Muscle of leg (tissue), 11 donors: Measurements from ENCODE around the gene GJB1. TPM values are rescaled to one million over a fixed set of nuclear protein-coding genes. Genes with fewer than 3 reads are reported as not detected.
A peak's percentile ranks its signal among the peaks of the same experiment; 100 is the strongest.

Source experiments
- DNase-seq: peaks from one replicate; pipeline ENCODE4 v3.0.0; 2013
- H3K27ac ChIP-seq: one replicate; pipeline ENCODE4 v1.5.1; 2013; ENCODE audit warnings: mild to moderate bottlenecking, low read length, control low read depth
- H3K27me3 ChIP-seq: one replicate; pipeline ENCODE4 v1.6.1; 2013; ENCODE audit warnings: low read length; ENCODE audit not compliant: control insufficient read depth, insufficient read depth
- H3K36me3 ChIP-seq: one replicate; pipeline ENCODE4 v1.6.1; 2013; ENCODE audit warnings: low read length; ENCODE audit not compliant: control insufficient read depth, insufficient read depth
- H3K4me1 ChIP-seq: one replicate; pipeline ENCODE4 v1.6.1; 2013; ENCODE audit warnings: low read length; ENCODE audit not compliant: control insufficient read depth, insufficient read depth
- H3K4me3 ChIP-seq: one replicate; pipeline ENCODE4 v1.5.1; 2013; ENCODE audit warnings: low read length, control low read depth
- H3K9me3 ChIP-seq: replicated peaks from 2 replicates; pipeline ENCODE4 v1.6.1; 2013; ENCODE audit warnings: low read depth, low read length; ENCODE audit not compliant: control insufficient read depth
- WGBS: methylation state at CpG from one replicate; pipeline ENCODE4 v1.1.5; 2013; ENCODE audit warnings: missing lambda C conversion rate; ENCODE audit not compliant: insufficient coverage; 5-methylcytosine and 5-hydroxymethylcytosine counted together
- polyA plus RNA-seq, 8 donors: library from polyadenylated mRNA; unstranded; fragments of 120-200 nt; gene quantifications; one replicate each; pipeline versions ENCODE4 v1.2.1 to v1.2.3, GENCODE V29; 2013; ENCODE audit warnings: inconsistent platforms in 1 of 8, low replicate concordance in 1 of 8; ENCODE audit not compliant: insufficient read length in 8 of 8, insufficient read depth in 1 of 8
- total RNA-seq: library from RNA; stranded (reverse); fragments of 120-200 nt; gene quantifications from one replicate; pipeline ENCODE4 v1.2.4, GENCODE V29; 2013

Gene GJB1
- total and polyA plus RNA-seq, 9 donors: 0.04 to 2.2 (median 0.34) TPM; not detected in 3

- Histone ChIP-seq H3K9me3 (no peaks in the 10 kb centered on the region), H3K27ac (no peak overlapping the region), H3K36me3 (peaks cover 2% of the 10 kb centered on the region), H3K4me1 (no peaks in the 10 kb centered on the region), H3K27me3 (no peaks in the 10 kb centered on the region), H3K4me3 (no peak overlapping the region)
- DNase-seq: no peak
- 91% methylated on average over 3 of the region's 3 CpGs for WGBS
Measured at GRCh38 chrX:71235482-71235881, 12.5 kb downstream of the GJB1 start.

- Histone ChIP-seq H3K27me3 (no peaks in the 10 kb centered on the region), H3K27ac (no peak overlapping the region), H3K9me3 (no peaks in the 10 kb centered on the region), H3K36me3 (peaks cover 16% of the 10 kb centered on the region), H3K4me1 (no peaks in the 10 kb centered on the region), H3K4me3 (no peak overlapping the region)
- WGBS: no CpG with 5 or more reads among the region's 1 CpG
- DNase-seq: no peak
Measured at GRCh38 chrX:71236836-71237235, 13.8 kb downstream of the GJB1 start.

- DNase-seq: no peak
- Histone ChIP-seq H3K36me3 (peaks cover 44% of the 10 kb centered on the region), H3K27me3 (no peaks in the 10 kb centered on the region), H3K9me3 (no peaks in the 10 kb centered on the region), H3K4me1 (no peaks in the 10 kb centered on the region), H3K4me3 (no peak overlapping the region), H3K27ac (no peak overlapping the region)
- WGBS: no CpG with 5 or more reads among the region's 3 CpGs
Measured at GRCh38 chrX:71239781-71240180, 16.8 kb downstream of the GJB1 start.

- H3K36me3 ChIP-seq: peaks cover 59% of the 10 kb centered on the region
- no peaks in the 10 kb centered on the region for H3K4me1 ChIP-seq
- no peak overlapping the region for H3K4me3 ChIP-seq
- no peaks in the 10 kb centered on the region for H3K9me3 ChIP-seq
- no peak for DNase-seq
- peaks cover 2% of the 10 kb centered on the region for H3K27me3 ChIP-seq
- no peak overlapping the region for H3K27ac ChIP-seq
- no CpG with 5 or more reads among the region's 6 CpGs for WGBS
Measured at GRCh38 chrX:71241301-71241700, 18.3 kb downstream of the GJB1 start.

GRCh38 chrX:71244359-71245128 is 21.5 kb downstream of the GJB1 start:
- DNase-seq: no peak
- Histone ChIP-seq H3K36me3 (peaks cover 83% of the 10 kb centered on the region), H3K27me3 (peaks cover 2% of the 10 kb centered on the region), H3K27ac (no peak overlapping the region), H3K4me3 (no peak overlapping the region), H3K4me1 (no peaks in the 10 kb centered on the region), H3K9me3 (no peaks in the 10 kb centered on the region)
- WGBS: 85% methylated on average over 4 of the region's 9 CpGs

GRCh38 chrX:71245159-71245558 is 22.1 kb downstream of the GJB1 start:
- no peaks in the 10 kb centered on the region for H3K4me1 ChIP-seq
- no peaks in the 10 kb centered on the region for H3K9me3 ChIP-seq
- H3K36me3 ChIP-seq: peaks cover 89% of the 10 kb centered on the region
- WGBS: 77% methylated on average over 2 of the region's 2 CpGs
- peaks cover 2% of the 10 kb centered on the region for H3K27me3 ChIP-seq
- no peak overlapping the region for H3K4me3 ChIP-seq
- DNase-seq: no peak
- H3K27ac ChIP-seq: no peak overlapping the region

GRCh38 chrX:71250841-71251240 is 27.8 kb downstream of the GJB1 start:
- Histone ChIP-seq H3K4me1 (peaks cover 14% of the 10 kb centered on the region), H3K9me3 (no peaks in the 10 kb centered on the region), H3K27me3 (peaks cover under 1% of the 10 kb centered on the region), H3K36me3 (peaks cover 44% of the 10 kb centered on the region), H3K27ac (no peak overlapping the region), H3K4me3 (no peak overlapping the region)
- WGBS: 63% methylated on average over 4 of the region's 9 CpGs
- no peak for DNase-seq

- Histone ChIP-seq H3K27me3 (no peaks in the 10 kb centered on the region), H3K36me3 (peaks cover 38% of the 10 kb centered on the region), H3K4me1 (peaks cover 14% of the 10 kb centered on the region), H3K4me3 (no peak overlapping the region), H3K27ac (no peak overlapping the region), H3K9me3 (no peaks in the 10 kb centered on the region)
- WGBS: 58% methylated on average over 4 of the region's 8 CpGs
- DNase-seq: peak; percentile 25
Measured at GRCh38 chrX:71251466-71251973, 28.5 kb downstream of the GJB1 start.

- Histone ChIP-seq H3K4me3 (no peak overlapping the region), H3K36me3 (peaks cover 33% of the 10 kb centered on the region), H3K27ac (peak overlapping the region; percentile 13), H3K27me3 (no peaks in the 10 kb centered on the region), H3K9me3 (no peaks in the 10 kb centered on the region), H3K4me1 (peaks cover 14% of the 10 kb centered on the region)
- 64% methylated on average over 2 of the region's 2 CpGs for WGBS
- no peak for DNase-seq
Measured at GRCh38 chrX:71252221-71252620, 29.2 kb downstream of the GJB1 start.

- DNase-seq: peak; percentile 52
- peaks cover 20% of the 10 kb centered on the region for H3K36me3 ChIP-seq
- peak overlapping the region; percentile 94 for H3K27ac ChIP-seq
- peaks cover 14% of the 10 kb centered on the region for H3K4me1 ChIP-seq
- peak overlapping the region; percentile 85 for H3K4me3 ChIP-seq
- H3K9me3 ChIP-seq: no peaks in the 10 kb centered on the region
- 29% methylated on average over 18 of the region's 35 CpGs for WGBS
- H3K27me3 ChIP-seq: no peaks in the 10 kb centered on the region
Measured at GRCh38 chrX:71253253-71254091, 30.4 kb downstream of the GJB1 start.
